ENCODE measurements around the gene SMARCB1. TPM values are rescaled to one million over a fixed set of nuclear protein-coding genes. Genes with fewer than 3 reads are reported as not detected.

Gene SMARCB1
- polyA plus RNA-seq, 3 donors: 171 to 218 (median 181) TPM

GRCh38 chr22:23754980-23755636, 31.7 kb upstream of the SMARCB1 start:
- DNase-seq: no peak

GRCh38 chr22:23755711-23756110, 31.1 kb upstream of the SMARCB1 start:
- DNase-seq: no peak

GRCh38 chr22:23756891-23757290, 29.9 kb upstream of the SMARCB1 start:
- DNase-seq: no peak

- DNase-seq: no peak
Observed at GRCh38 chr22:23759566-23759965, 27.2 kb upstream of the SMARCB1 start.

GRCh38 chr22:23760056-23760455, 26.7 kb upstream of the SMARCB1 start:
- no peak for DNase-seq

GRCh38 chr22:23762842-23763578, 23.8 kb upstream of the SMARCB1 start, which contains the start of gene C22orf15:
Gene C22orf15 (plus strand): TSS chr22:23762990. CDS start chr22:23763307, 317 bp downstream.
- DNase-seq: peak; percentile 43

GRCh38 chr22:23763579-23763945, 23.2 kb upstream of the SMARCB1 start:
- no peak for DNase-seq

- no peak for DNase-seq
Observed at GRCh38 chr22:23763954-23764353, 22.8 kb upstream of the SMARCB1 start.

GRCh38 chr22:23764899-23765881, 21.6 kb upstream of the SMARCB1 start:
- no peak for DNase-seq

- DNase-seq: no peak
Observed at GRCh38 chr22:23767303-23767672, 19.5 kb upstream of the SMARCB1 start.

GRCh38 chr22:23767673-23768548, 18.9 kb upstream of the SMARCB1 start, which contains the start of gene CHCHD10:
Gene CHCHD10 (minus strand): TSS chr22:23767972. CDS start chr22:23767874, 98 bp downstream.
- peak; percentile 85 for DNase-seq

GRCh38 chr22:23769321-23769965, 17.3 kb upstream of the SMARCB1 start:
- DNase-seq: no peak

- DNase-seq: no peak
Observed at GRCh38 chr22:23772315-23772648, 14.5 kb upstream of the SMARCB1 start.

- DNase-seq: peak; percentile 57
Observed at GRCh38 chr22:23772649-23773473, 13.9 kb upstream of the SMARCB1 start, which contains the start of gene MMP11. Gene MMP11 (plus strand): TSS chr22:23772849. CDS start chr22:23772871, 22 bp downstream.

- no peak for DNase-seq
Observed at GRCh38 chr22:23773483-23774113, 13.2 kb upstream of the SMARCB1 start.

- DNase-seq: no peak
Observed at GRCh38 chr22:23774114-23774921, 12.4 kb upstream of the SMARCB1 start.

GRCh38 chr22:23774922-23775436, 11.8 kb upstream of the SMARCB1 start:
- no peak for DNase-seq

GRCh38 chr22:23775779-23776375, 10.9 kb upstream of the SMARCB1 start:
- DNase-seq: no peak
